ENCODE data around the gene OR10Z1. TPM values are rescaled to one million over a fixed set of nuclear protein-coding genes. Genes with fewer than 3 reads are reported as not detected.

OR10Z1 gene
- total and polyA plus RNA-seq, 2 of the 13 experiments (the other 11 are each of a cell fraction or from before 2014, with no cell fraction given): not detected

- intact Hi-C loops (cut with micrococcal nuclease; ENCODE audit: unreplicated experiment): no loop called here
- no peak for DNase-seq (ENCODE audit: low spot score)
- 3% methylated on average over 3 of the region's 3 CpGs for WGBS (ENCODE audit: low lambda C conversion rate)
- Histone ChIP-seq H2AFZ (ENCODE audit: low read length) (no peak overlapping the region), H3K27me3 (ENCODE audit: control insufficient read depth in 1 of 2, insufficient read depth in 2 of 2, low read length in 2 of 2) (no peaks in the 10 kb centered on the region), H3K27ac (ENCODE audit: extremely low read length, insufficient read depth, low read length) (no peak overlapping the region), H3K36me3 (replicated peaks in 1 of 2; ENCODE audit: control insufficient read depth in 1 of 2, insufficient read depth in 2 of 2, low read length in 2 of 2) (no peaks in the 10 kb centered on the region), H3K4me2 (ENCODE audit: low read depth, low read length) (no peak overlapping the region), H4K20me1 (ENCODE audit: insufficient read depth, low read length) (no peaks in the 10 kb centered on the region), H3K9ac (ENCODE audit: insufficient read depth, low read depth, low read length) (no peak overlapping the region), H3K4me3 (replicated peaks in 1 of 3; ENCODE audit: insufficient read depth in 1 of 3, low read depth in 2 of 3, low read length in 3 of 3) (no peak overlapping the region), H3K9me3 (ENCODE audit: low read length) (peaks cover 42% of the 10 kb centered on the region), H3K79me2 (ENCODE audit: insufficient read depth, low read length) (no peaks in the 10 kb centered on the region), H3K4me1 (ENCODE audit: insufficient read depth, low read length) (no peaks in the 10 kb centered on the region)
- ATAC-seq: no peak
- BruUV-seq (replicated peaks): no TSS peak
- FAIRE-seq: no peak
- CTCF ChIA-PET (ENCODE audit: low intra/inter-chr PET ratio, low total read pairs): no interaction called here
- POLR2A ChIA-PET: no interaction called here
- in situ Hi-C loops (cut with HindIII; ENCODE audit: extremely low pct_ligation_motif_present, low pct_unique_long_range_greater_than_20kb): no loop called here
- TF ChIP-seq PATZ1 (CRISPR knock-in tag; IDR thresholded peaks at IDR 0.05): no peak
- TF ChIP-seq ZSCAN21 (CRISPR knock-in tag; IDR thresholded peaks at IDR 0.05; ENCODE audit: borderline replicate concordance): no peak
- TF ChIP-seq ZNF766 (CRISPR knock-in tag; IDR thresholded peaks at IDR 0.05; ENCODE audit: borderline replicate concordance): no peak
- TF ChIP-seq ZNF570 (CRISPR knock-in tag; IDR thresholded peaks at IDR 0.05; ENCODE audit: borderline replicate concordance): no peak
- TF ChIP-seq TFDP1 (CRISPR knock-in tag; IDR thresholded peaks at IDR 0.05; ENCODE audit: borderline replicate concordance): no peak
- TF ChIP-seq ZNF275 (CRISPR knock-in tag; IDR thresholded peaks at IDR 0.05; ENCODE audit: borderline replicate concordance): no peak
- no peak for TF ChIP-seq DMTF1 (CRISPR knock-in tag; IDR thresholded peaks at IDR 0.05)
- TF ChIP-seq TAF1 (CRISPR knock-in tag; IDR thresholded peaks at IDR 0.05): no peak
- TF ChIP-seq ZNF670 (CRISPR knock-in tag; IDR thresholded peaks at IDR 0.05; ENCODE audit: borderline replicate concordance): no peak
- no peak for TF ChIP-seq THYN1 (CRISPR knock-in tag; IDR thresholded peaks at IDR 0.05; ENCODE audit: borderline replicate concordance, low read depth)
- no peak for TF ChIP-seq CEBPB (IDR thresholded peaks at IDR 0.05; ENCODE audit: borderline replicate concordance, low read depth, low read length)
- no peak for TF ChIP-seq ZNF558 (CRISPR knock-in tag; IDR thresholded peaks at IDR 0.05; ENCODE audit: borderline replicate concordance)
- no peak for TF ChIP-seq ZNF773 (CRISPR knock-in tag; IDR thresholded peaks at IDR 0.05; ENCODE audit: borderline replicate concordance)
- TF ChIP-seq MXI1 (IDR thresholded peaks at IDR 0.05; ENCODE audit: borderline replicate concordance, low read depth, low read length): no peak
- no peak for TF ChIP-seq XBP1 (CRISPR knock-in tag; IDR thresholded peaks at IDR 0.05)
Observed at GRCh38 chr1:158577561-158577960, 27.5 kb upstream of the OR10Z1 start.

All from HepG2 (cell line).